ENCODE measurements around the gene ZNF485.
"Not testable (repeated sequence)": the region's sequence is repeated elsewhere in the genome, so short reads cannot be mapped to it uniquely, and the experiment has no call there.

Gene ZNF485

DNA sequence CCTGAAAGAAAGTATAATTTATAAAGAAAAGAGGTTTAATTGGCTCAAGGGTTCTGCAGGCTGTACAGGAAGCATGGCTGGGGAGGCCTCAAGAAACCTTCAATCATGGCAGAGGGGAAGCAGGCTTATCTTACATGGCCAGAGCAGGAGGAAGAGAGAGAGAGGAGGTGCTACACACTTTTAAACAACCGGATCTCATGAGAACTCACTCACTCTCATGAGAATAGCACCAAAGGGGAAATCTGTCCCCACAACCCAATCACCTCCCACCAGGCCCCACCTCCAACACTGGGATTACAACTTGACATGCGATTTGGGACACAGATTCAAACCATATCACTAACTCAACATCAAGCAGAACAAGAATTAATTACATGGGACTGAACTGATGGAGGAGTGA is 6.9 kb upstream of the ZNF485 start:
- H3K9me3 ChIP-seq (ENCODE audit: control insufficient read depth, insufficient read depth, low read length) = no peaks in the 10 kb centered on the region
- H3K36me3 ChIP-seq (ENCODE audit: control insufficient read depth, low read length) = no peaks in the 10 kb centered on the region
- peaks cover 4% of the 10 kb centered on the region; the same call in 1 of the 2 replicates for H3K4me1 ChIP-seq (ENCODE audit: control insufficient read depth, low read length)
- peaks cover 11% of the 10 kb centered on the region; the same call in 1 of the 2 replicates for H3K27me3 ChIP-seq (ENCODE audit: control insufficient read depth, low read length)
- no peak overlapping the region for H3K27ac ChIP-seq (ENCODE audit: low read depth, low read length)
- no peaks in the 10 kb centered on the region for H4K20me1 ChIP-seq (ENCODE audit: control insufficient read depth, insufficient read depth, low read depth, low read length)
- no peaks in the 10 kb centered on the region for H3K79me2 ChIP-seq (ENCODE audit: control insufficient read depth, low read length)
- no peak overlapping the region for H3K4me3 ChIP-seq (ENCODE audit: low read length)
- no peak overlapping the region for H3K4me2 ChIP-seq (ENCODE audit: low read length)
- H3F3A ChIP-seq (ENCODE audit: control insufficient read depth, insufficient read depth) = no peaks in the 10 kb centered on the region
- TF ChIP-seq, protein P1, sequence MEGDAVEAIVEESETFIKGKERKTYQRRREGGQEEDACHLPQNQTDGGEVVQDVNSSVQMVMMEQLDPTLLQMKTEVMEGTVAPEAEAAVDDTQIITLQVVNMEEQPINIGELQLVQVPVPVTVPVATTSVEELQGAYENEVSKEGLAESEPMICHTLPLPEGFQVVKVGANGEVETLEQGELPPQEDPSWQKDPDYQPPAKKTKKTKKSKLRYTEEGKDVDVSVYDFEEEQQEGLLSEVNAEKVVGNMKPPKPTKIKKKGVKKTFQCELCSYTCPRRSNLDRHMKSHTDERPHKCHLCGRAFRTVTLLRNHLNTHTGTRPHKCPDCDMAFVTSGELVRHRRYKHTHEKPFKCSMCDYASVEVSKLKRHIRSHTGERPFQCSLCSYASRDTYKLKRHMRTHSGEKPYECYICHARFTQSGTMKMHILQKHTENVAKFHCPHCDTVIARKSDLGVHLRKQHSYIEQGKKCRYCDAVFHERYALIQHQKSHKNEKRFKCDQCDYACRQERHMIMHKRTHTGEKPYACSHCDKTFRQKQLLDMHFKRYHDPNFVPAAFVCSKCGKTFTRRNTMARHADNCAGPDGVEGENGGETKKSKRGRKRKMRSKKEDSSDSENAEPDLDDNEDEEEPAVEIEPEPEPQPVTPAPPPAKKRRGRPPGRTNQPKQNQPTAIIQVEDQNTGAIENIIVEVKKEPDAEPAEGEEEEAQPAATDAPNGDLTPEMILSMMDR (IDR thresholded peaks at IDR 0.05; ENCODE audit: low read depth, low read length, poor library complexity, severe bottlenecking) = no peak
- no peak for TF ChIP-seq EZH2phosphoT487 (IDR thresholded peaks at IDR 0.05; ENCODE audit: borderline replicate concordance, low read length)
- no peaks in the 10 kb centered on the region for H3K9me2 ChIP-seq (replicated peaks; ENCODE audit: control insufficient read depth, low read length)

DNA sequence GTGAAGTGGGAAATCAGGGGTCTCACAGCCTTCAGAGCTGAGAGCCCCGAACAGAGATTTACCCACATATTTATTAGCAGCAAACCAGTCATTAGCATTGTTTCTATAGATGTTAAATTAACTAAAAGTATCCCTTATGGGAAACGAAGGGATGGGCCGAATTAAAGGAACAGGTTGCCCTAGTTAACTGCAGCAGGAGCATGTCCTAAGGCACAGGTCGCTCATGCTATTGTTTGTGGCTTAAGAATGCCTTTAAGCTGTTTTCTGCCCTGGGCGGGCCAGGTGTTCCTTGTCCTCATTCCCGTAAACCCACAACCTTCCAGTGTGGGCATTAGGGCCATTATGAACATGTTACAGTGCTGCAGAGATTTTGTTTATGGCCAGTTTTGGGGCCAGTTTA is 4.7 kb upstream of the ZNF485 start:
- H3K79me2 ChIP-seq (ENCODE audit: control insufficient read depth, low read length); H3K27ac ChIP-seq (ENCODE audit: low read depth, low read length); H3K4me1 ChIP-seq (ENCODE audit: control insufficient read depth, low read length); H3K9me2 ChIP-seq (replicated peaks; ENCODE audit: control insufficient read depth, low read length); H3K4me2 ChIP-seq (ENCODE audit: low read length); H3K27me3 ChIP-seq (ENCODE audit: control insufficient read depth, low read length); H3F3A ChIP-seq (ENCODE audit: control insufficient read depth, insufficient read depth); H3K9me3 ChIP-seq (ENCODE audit: control insufficient read depth, insufficient read depth, low read length); H3K36me3 ChIP-seq (ENCODE audit: control insufficient read depth, low read length); H3K4me3 ChIP-seq (ENCODE audit: low read length); H4K20me1 ChIP-seq (ENCODE audit: control insufficient read depth, insufficient read depth, low read depth, low read length): not testable (repeated sequence)

DNA sequence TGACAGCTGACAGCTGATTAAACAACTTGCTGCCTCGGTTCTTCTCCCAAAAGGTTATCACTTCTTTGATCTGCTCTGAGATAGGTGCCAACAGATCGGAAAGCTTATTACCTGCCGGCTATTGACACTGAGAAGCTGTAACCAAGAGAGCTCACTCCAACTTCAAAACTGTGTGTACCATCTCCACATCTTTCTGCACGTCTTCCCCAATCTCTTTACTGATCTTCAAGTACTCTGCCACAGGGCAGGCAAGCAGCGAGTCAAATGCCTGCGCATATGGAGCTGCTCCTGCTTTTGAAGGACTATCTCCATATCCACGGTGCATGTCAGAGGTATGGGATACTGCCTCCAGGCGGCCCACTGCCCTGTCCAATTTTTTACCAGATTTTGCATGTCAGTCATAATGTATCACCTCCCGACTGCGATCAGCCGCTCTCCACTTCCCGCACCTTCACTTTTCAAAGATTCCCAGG is 352 bp upstream of the ZNF485 start:
- H3K27ac ChIP-seq (ENCODE audit: low read depth, low read length) = no peak overlapping the region
- no peaks in the 10 kb centered on the region for H3K9me2 ChIP-seq (replicated peaks; ENCODE audit: control insufficient read depth, low read length)
- no peak for TF ChIP-seq EZH2phosphoT487 (IDR thresholded peaks at IDR 0.05; ENCODE audit: borderline replicate concordance, low read length)
- TF ChIP-seq, protein P1 (IDR thresholded peaks at IDR 0.05; ENCODE audit: low read depth, low read length, poor library complexity, severe bottlenecking) = no peak
- peaks cover 15% of the 10 kb centered on the region for H3K4me1 ChIP-seq (ENCODE audit: control insufficient read depth, low read length)
- 0 out of 2 replicates have a peak, but pooled peaks cover 3% of the 10 kb centered on the region for H3K36me3 ChIP-seq (ENCODE audit: control insufficient read depth, low read length)
- H3K79me2 ChIP-seq (ENCODE audit: control insufficient read depth, low read length) = 0 out of 2 replicates have a peak, but pooled peaks cover 5% of the 10 kb centered on the region
- peak overlapping the region; percentile 87 for H3K4me3 ChIP-seq (ENCODE audit: low read length)
- no peaks in the 10 kb centered on the region for H3F3A ChIP-seq (ENCODE audit: control insufficient read depth, insufficient read depth)
- H3K9me3 ChIP-seq (ENCODE audit: control insufficient read depth, insufficient read depth, low read length) = no peaks in the 10 kb centered on the region
- peak overlapping the region; percentile 76 for H3K4me2 ChIP-seq (ENCODE audit: low read length)
- no peaks in the 10 kb centered on the region for H4K20me1 ChIP-seq (ENCODE audit: control insufficient read depth, insufficient read depth, low read depth, low read length)
- H3K27me3 ChIP-seq (ENCODE audit: control insufficient read depth, low read length) = no peaks in the 10 kb centered on the region

DNA sequence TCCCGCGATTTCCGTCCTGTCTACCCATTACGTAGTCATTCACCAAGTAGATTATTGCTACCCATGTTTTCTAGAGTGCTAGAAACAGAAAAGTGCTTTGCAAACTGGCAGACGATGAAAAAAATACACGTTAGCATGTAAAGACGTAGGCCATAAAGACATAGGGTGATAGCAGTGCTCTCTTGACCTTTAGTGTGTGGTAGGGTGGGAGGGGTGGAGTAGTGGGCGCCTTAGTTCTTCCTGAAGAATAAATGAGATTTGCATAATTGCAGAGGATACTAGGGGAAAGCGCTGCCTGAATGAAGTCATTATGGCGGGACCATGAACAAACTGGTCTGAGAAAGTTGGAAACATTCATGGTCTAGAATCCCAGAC is 948 bp downstream of the ZNF485 start:
- TF ChIP-seq, protein P1 (IDR thresholded peaks at IDR 0.05; ENCODE audit: low read depth, low read length, poor library complexity, severe bottlenecking) = no peak
- no peak for TF ChIP-seq EZH2phosphoT487 (IDR thresholded peaks at IDR 0.05; ENCODE audit: borderline replicate concordance, low read length)
- Histone ChIP-seq H4K20me1 (ENCODE audit: control insufficient read depth, insufficient read depth, low read depth, low read length) (no peaks in the 10 kb centered on the region), H3K9me3 (ENCODE audit: control insufficient read depth, insufficient read depth, low read length) (no peaks in the 10 kb centered on the region), H3F3A (ENCODE audit: control insufficient read depth, insufficient read depth) (no peaks in the 10 kb centered on the region), H3K4me3 (ENCODE audit: low read length) (peak overlapping the region; percentile 87), H3K79me2 (ENCODE audit: control insufficient read depth, low read length) (0 out of 2 replicates have a peak, but pooled peaks cover 5% of the 10 kb centered on the region), H3K27me3 (ENCODE audit: control insufficient read depth, low read length) (no peaks in the 10 kb centered on the region), H3K36me3 (ENCODE audit: control insufficient read depth, low read length) (peaks cover 6% of the 10 kb centered on the region; the same call in 1 of the 2 replicates), H3K9me2 (replicated peaks; ENCODE audit: control insufficient read depth, low read length) (no peaks in the 10 kb centered on the region), H3K4me1 (ENCODE audit: control insufficient read depth, low read length) (peaks cover 15% of the 10 kb centered on the region), H3K27ac (ENCODE audit: low read depth, low read length) (no peak overlapping the region), H3K4me2 (ENCODE audit: low read length) (peak overlapping the region; percentile 76)

All from DOHH2 (cell line).